ENCODE results near the gene POLR2J. TPM values are rescaled to one million over a fixed set of nuclear protein-coding genes. Genes with fewer than 3 reads are reported as not detected.
"Not testable (repeated sequence)": the region's sequence is repeated elsewhere in the genome, so short reads cannot be mapped to it uniquely, and the experiment has no call there.

Gene POLR2J
- total RNA-seq, 2 experiments from 2014 or later: 35.8 to 39.7 TPM

- H3K27me3 Mint-ChIP-seq; POLR2A ChIA-PET; H3K4me1 Mint-ChIP-seq (ENCODE audit: low read depth); H3K4me1 ChIP-seq (ENCODE audit: insufficient read depth, low read length); H3K9me3 Mint-ChIP-seq; CTCF ChIA-PET; H3K4me3 Mint-ChIP-seq; H3K9me3 ChIP-seq (ENCODE audit: control insufficient read depth in 1 of 2, insufficient read depth in 1 of 2, low read length in 2 of 2); H3K27ac Mint-ChIP-seq; H3K36me3 Mint-ChIP-seq (ENCODE audit: low read depth); intact Hi-C loops (cut with DNase I, micrococcal nuclease); H3K27ac ChIP-seq (ENCODE audit: low read depth in 1 of 2, low read length in 2 of 2); H3K27me3 ChIP-seq (ENCODE audit: control insufficient read depth in 1 of 2, insufficient read depth in 2 of 2, low read length in 2 of 2); H3K36me3 ChIP-seq (ENCODE audit: insufficient read depth, low read length): not testable (repeated sequence)
- H3K4me3 ChIP-seq (ENCODE audit: low read length): peak overlapping the region; percentile 41
- peak; percentile 6 for ATAC-seq (ENCODE audit: poor library complexity)
- peak in 1 of 14 experiments; percentile 71 for DNase-seq
These were observed 15.3 kb upstream of the POLR2J start for GRCh38 chr7:102494026-102494425.

- H3K27me3 Mint-ChIP-seq; H3K27ac ChIP-seq (ENCODE audit: low read depth in 1 of 2, low read length in 2 of 2); H3K9me3 ChIP-seq (ENCODE audit: control insufficient read depth in 1 of 2, insufficient read depth in 1 of 2, low read length in 2 of 2); H3K27me3 ChIP-seq (ENCODE audit: control insufficient read depth in 1 of 2, insufficient read depth in 2 of 2, low read length in 2 of 2); H3K36me3 ChIP-seq (ENCODE audit: insufficient read depth, low read length); H3K4me3 ChIP-seq (ENCODE audit: low read length); H3K36me3 Mint-ChIP-seq (ENCODE audit: low read depth); H3K27ac Mint-ChIP-seq; H3K4me1 ChIP-seq (ENCODE audit: insufficient read depth, low read length); H3K4me1 Mint-ChIP-seq (ENCODE audit: low read depth); intact Hi-C loops (cut with DNase I, micrococcal nuclease); CTCF ChIA-PET; POLR2A ChIA-PET; H3K9me3 Mint-ChIP-seq: not testable (repeated sequence)
- ATAC-seq (ENCODE audit: poor library complexity): peak; percentile 55
- H3K4me3 Mint-ChIP-seq: peak overlapping the region; percentile 73
- DNase-seq: peak in 2 of 14 experiments; percentile 18 to 66
These were observed 14.7 kb upstream of the POLR2J start for GRCh38 chr7:102493220-102493935.

GRCh38 chr7:102490529-102491075 lies 11.9 kb upstream of the POLR2J start:
- POLR2A ChIA-PET; H3K4me3 Mint-ChIP-seq; H3K4me1 ChIP-seq (ENCODE audit: insufficient read depth, low read length); H3K27ac ChIP-seq (ENCODE audit: low read depth in 1 of 2, low read length in 2 of 2); H3K27me3 Mint-ChIP-seq; H3K9me3 Mint-ChIP-seq; intact Hi-C loops (cut with DNase I, micrococcal nuclease); H3K9me3 ChIP-seq (ENCODE audit: control insufficient read depth in 1 of 2, insufficient read depth in 1 of 2, low read length in 2 of 2); H3K27ac Mint-ChIP-seq; H3K27me3 ChIP-seq (ENCODE audit: control insufficient read depth in 1 of 2, insufficient read depth in 2 of 2, low read length in 2 of 2); CTCF ChIA-PET; H3K4me3 ChIP-seq (ENCODE audit: low read length); H3K36me3 ChIP-seq (ENCODE audit: insufficient read depth, low read length); H3K4me1 Mint-ChIP-seq (ENCODE audit: low read depth); H3K36me3 Mint-ChIP-seq (ENCODE audit: low read depth): not testable (repeated sequence)
- ATAC-seq (ENCODE audit: poor library complexity) (peak; percentile 51), DNase-seq (peak in 8 of 14 experiments; percentile 20 to 62 (median 40))

GRCh38 chr7:102484317-102484716 lies 5.6 kb upstream of the POLR2J start:
- H3K27me3 ChIP-seq (ENCODE audit: control insufficient read depth in 1 of 2, insufficient read depth in 2 of 2, low read length in 2 of 2); CTCF ChIA-PET; H3K27me3 Mint-ChIP-seq; H3K4me1 ChIP-seq (ENCODE audit: insufficient read depth, low read length); POLR2A ChIA-PET; H3K27ac ChIP-seq (ENCODE audit: low read depth in 1 of 2, low read length in 2 of 2); H3K36me3 ChIP-seq (ENCODE audit: insufficient read depth, low read length); H3K9me3 Mint-ChIP-seq; DNase-seq; H3K4me3 ChIP-seq (ENCODE audit: low read length); intact Hi-C loops (cut with DNase I, micrococcal nuclease); H3K27ac Mint-ChIP-seq; H3K4me3 Mint-ChIP-seq; ATAC-seq (ENCODE audit: poor library complexity); H3K4me1 Mint-ChIP-seq (ENCODE audit: low read depth); H3K36me3 Mint-ChIP-seq (ENCODE audit: low read depth); H3K9me3 ChIP-seq (ENCODE audit: control insufficient read depth in 1 of 2, insufficient read depth in 1 of 2, low read length in 2 of 2): not testable (repeated sequence)

- H3K9me3 Mint-ChIP-seq; H3K4me3 ChIP-seq (ENCODE audit: low read length); H3K27me3 ChIP-seq (ENCODE audit: control insufficient read depth in 1 of 2, insufficient read depth in 2 of 2, low read length in 2 of 2); H3K27me3 Mint-ChIP-seq; CTCF ChIA-PET; H3K36me3 ChIP-seq (ENCODE audit: insufficient read depth, low read length); H3K4me1 Mint-ChIP-seq (ENCODE audit: low read depth); H3K27ac ChIP-seq (ENCODE audit: low read depth in 1 of 2, low read length in 2 of 2); POLR2A ChIA-PET; H3K36me3 Mint-ChIP-seq (ENCODE audit: low read depth); H3K9me3 ChIP-seq (ENCODE audit: control insufficient read depth in 1 of 2, insufficient read depth in 1 of 2, low read length in 2 of 2); intact Hi-C loops (cut with DNase I, micrococcal nuclease); H3K4me3 Mint-ChIP-seq; ATAC-seq (ENCODE audit: poor library complexity); DNase-seq; H3K4me1 ChIP-seq (ENCODE audit: insufficient read depth, low read length); H3K27ac Mint-ChIP-seq: not testable (repeated sequence)
These were observed 3.2 kb upstream of the POLR2J start for GRCh38 chr7:102481962-102482361.
